ENCODE data around the gene ZNF480. TPM values are rescaled to one million over a fixed set of nuclear protein-coding genes. Genes with fewer than 3 reads are reported as not detected.

Gene ZNF480
- total and polyA plus RNA-seq, 2 of the 8 experiments (the other 6 are each of a cell fraction or from before 2014, with no cell fraction given), result 3.4 to 32.9 TPM

DNA sequence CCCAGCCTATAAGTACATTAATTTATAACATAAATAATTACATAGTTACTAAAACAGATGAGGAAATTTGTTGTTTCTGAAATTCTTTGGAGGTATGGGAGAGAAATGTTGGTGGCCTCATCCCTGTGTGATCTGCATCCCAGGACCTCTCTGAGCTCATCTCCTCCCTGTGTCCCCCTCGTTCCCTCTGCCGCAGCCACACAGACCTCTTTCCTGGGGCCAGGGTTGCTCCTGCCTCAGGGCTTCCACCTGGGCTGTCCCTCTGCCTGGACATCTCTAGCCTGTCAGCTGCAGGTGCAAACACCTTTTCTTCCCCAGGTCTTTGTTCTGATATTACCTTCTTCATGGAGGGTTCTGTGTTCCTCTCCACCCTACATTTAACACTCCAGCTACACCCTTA is 23.7 kb upstream of the ZNF480 start:
- Histone ChIP-seq H3K4me2 (ENCODE audit: insufficient read depth in 1 of 2, low read depth in 2 of 2, low read length in 2 of 2) (no peak overlapping the region), H3K79me2 (ENCODE audit: control insufficient read depth in 1 of 2, insufficient read depth in 2 of 2, low read length in 2 of 2) (peaks cover 38 to 87% of the 10 kb centered on the region in 2 experiments), H3K23me2 (ENCODE audit: low read depth, low read length) (peaks cover 5% of the 10 kb centered on the region), H3K18ac (ENCODE audit: extremely low read depth, low read length) (no peak overlapping the region), H4K91ac (replicated peaks; ENCODE audit: insufficient read length, low read length) (no peak overlapping the region), H3K4me1 (replicated peaks in 1 of 4; ENCODE audit: control insufficient read depth in 3 of 4, insufficient read depth in 4 of 4, low read length in 3 of 4) (peaks cover 0 to 3% (median 0%) of the 10 kb centered on the region in 4 experiments; a peak in 4 of 7 replicates), H3K27me3 (replicated peaks in 1 of 4; ENCODE audit: control insufficient read depth in 3 of 4, extremely low read depth in 1 of 4, insufficient read depth in 3 of 4, low read length in 3 of 4) (no peaks in the 10 kb centered on the region), H3K4me3 (ENCODE audit: extremely low read depth in 1 of 4, insufficient read depth in 2 of 4, low read depth in 3 of 4, low read length in 4 of 4) (no peak overlapping the region), H3K14ac (ENCODE audit: insufficient read length) (no peak overlapping the region), H3K79me1 (ENCODE audit: low read depth, low read length) (peaks cover 18% of the 10 kb centered on the region), H2BK5ac (ENCODE audit: low read depth, low read length) (no peak overlapping the region), H2BK12ac (ENCODE audit: low read depth, low read length) (no peak overlapping the region), H2BK20ac (ENCODE audit: low read length) (no peak overlapping the region), H3K23ac (ENCODE audit: insufficient read length) (no peak overlapping the region), H3K9me3 (ENCODE audit: insufficient read depth in 2 of 2, low read depth in 1 of 2, low read length in 1 of 2) (no peaks in the 10 kb centered on the region), H2BK120ac (replicated peaks; ENCODE audit: low read depth, low read length) (no peak overlapping the region), H4K5ac (ENCODE audit: insufficient read length, low read depth, low read length) (no peak overlapping the region), H3K9ac (replicated peaks in 1 of 4; ENCODE audit: extremely low read depth in 1 of 4, low read depth in 3 of 4, low read length in 3 of 4) (no peak overlapping the region), H4K20me1 (replicated peaks in 1 of 2; ENCODE audit: control insufficient read depth in 1 of 2, insufficient read depth in 2 of 2, low read length in 2 of 2) (peaks cover 10 to 20% of the 10 kb centered on the region in 2 experiments), H3K36me3 (ENCODE audit: control insufficient read depth in 2 of 4, insufficient read depth in 4 of 4, low read length in 3 of 4) (peaks cover 0 to 27% (median 5%) of the 10 kb centered on the region in 4 experiments; a peak in 5 of 8 replicates), H2AK5ac (ENCODE audit: low read depth, low read length) (no peak overlapping the region), H3K56ac (replicated peaks; ENCODE audit: insufficient read length, low read depth, low read length) (no peak overlapping the region), H2AFZ (ENCODE audit: low read length) (no peak overlapping the region), H3K27ac (ENCODE audit: low read depth, low read length) (no peak overlapping the region), H4K8ac (ENCODE audit: extremely low read depth, insufficient read depth, low read length) (no peak overlapping the region), H3K4ac (replicated peaks; ENCODE audit: insufficient read length, low read depth, low read length) (no peak overlapping the region), H2BK15ac (ENCODE audit: low read length) (no peak overlapping the region)
- ChIA-PET POLR2A (ENCODE audit: partially characterized antibody) (no interaction called here), CTCF (ENCODE audit: partially characterized antibody) (interaction anchor here (1.0 to 1.7 kb wide), 2 partner anchors 25 to 393 kb away, joined by 3 read pairs; no protein-coding TSS in a partner anchor)
- FAIRE-seq (no peak), DNase-seq (ENCODE audit: low read depth in 1 of 2, low spot score in 2 of 2) (no peak)
- 100% methylated on average over 2 of the region's 2 CpGs; no CpG with 5 or more reads in 1 of the 2 experiments for WGBS, 2 experiments (ENCODE audit: extremely low coverage in 1 of 2, insufficient coverage in 1 of 2, insufficient read length in 1 of 2, insufficient replicate concordance in 2 of 2, low coverage in 1 of 2, low lambda C conversion rate in 2 of 2, missing lambda C conversion rate in 1 of 2)
- no peak for TF ChIP-seq CHD1 (IDR thresholded peaks at IDR 0.05; ENCODE audit: low read depth, low read length)
- no peak for TF ChIP-seq EGR1 (IDR thresholded peaks at IDR 0.05; ENCODE audit: borderline replicate concordance, low read depth, low read length)
- no peak for TF ChIP-seq CREB1 (IDR thresholded peaks at IDR 0.05)
- TF ChIP-seq TBP (IDR thresholded peaks at IDR 0.05; ENCODE audit: low read depth, low read length), result no peak
- TF ChIP-seq, protein P1, sequence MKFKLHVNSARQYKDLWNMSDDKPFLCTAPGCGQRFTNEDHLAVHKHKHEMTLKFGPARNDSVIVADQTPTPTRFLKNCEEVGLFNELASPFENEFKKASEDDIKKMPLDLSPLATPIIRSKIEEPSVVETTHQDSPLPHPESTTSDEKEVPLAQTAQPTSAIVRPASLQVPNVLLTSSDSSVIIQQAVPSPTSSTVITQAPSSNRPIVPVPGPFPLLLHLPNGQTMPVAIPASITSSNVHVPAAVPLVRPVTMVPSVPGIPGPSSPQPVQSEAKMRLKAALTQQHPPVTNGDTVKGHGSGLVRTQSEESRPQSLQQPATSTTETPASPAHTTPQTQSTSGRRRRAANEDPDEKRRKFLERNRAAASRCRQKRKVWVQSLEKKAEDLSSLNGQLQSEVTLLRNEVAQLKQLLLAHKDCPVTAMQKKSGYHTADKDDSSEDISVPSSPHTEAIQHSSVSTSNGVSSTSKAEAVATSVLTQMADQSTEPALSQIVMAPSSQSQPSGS (IDR thresholded peaks at IDR 0.05; ENCODE audit: low read length), result no peak
- no peak for TF ChIP-seq TAF7 (optimal IDR thresholded peaks at IDR 0.05; ENCODE audit: borderline replicate concordance, low read depth, low read length)
- no peak for TF ChIP-seq CHD2 (IDR thresholded peaks at IDR 0.05; ENCODE audit: low read length)
- TF ChIP-seq ASH2L (IDR thresholded peaks at IDR 0.05; ENCODE audit: low read length), result no peak
- no peak for TF ChIP-seq PHF8 (conservative IDR thresholded peaks at IDR 0.05; ENCODE audit: low read depth, low read length)
- no peak for TF ChIP-seq KDM1A (IDR thresholded peaks at IDR 0.05; ENCODE audit: borderline replicate concordance, low read length)
- no peak for TF ChIP-seq EP300 (IDR thresholded peaks at IDR 0.05; ENCODE audit: borderline replicate concordance in 1 of 2, low read depth in 2 of 2, low read length in 2 of 2)

Data from H1 (cell line).